H1 (cell line): ENCODE results near the gene HPGDS. TPM values are rescaled to one million over a fixed set of nuclear protein-coding genes. Genes with fewer than 3 reads are reported as not detected.

ENCODE experiments used
- CTCF ChIA-PET: fragments of 300-600 bp; sonication (Branson Sonifier 250); formaldehyde crosslinking; loops from one replicate; lab custom pipeline; 2021; ENCODE audit not compliant: partially characterized antibody; lab: Charles Lee
- POLR2A ChIA-PET: fragments of 300-600 bp; sonication (Branson Sonifier 250); formaldehyde crosslinking; loops from one replicate; lab custom pipeline; 2021; ENCODE audit warnings: inconsistent platforms; ENCODE audit not compliant: partially characterized antibody; lab: Charles Lee
- DNase-seq, 2 experiments: peaks; one replicate each; pipeline versions ENCODE4 v3.0.0 to v3.0.0-alpha.2; 2010 to 2022; ENCODE audit warnings: low spot score in 2 of 2, low read depth in 1 of 2, mixed read lengths in 1 of 2
- FAIRE-seq: peaks from 2 replicates; lab custom pipeline; 2011; peaks lifted over from hg19 to GRCh38; lab: Jason Lieb, UNC
- H2AFZ ChIP-seq: 2 replicates; pipeline ENCODE4 v1.8.1; 2012; ENCODE audit warnings: low read length, inconsistent platforms
- H2AK5ac ChIP-seq: 2 replicates; pipeline ENCODE4 v1.6.1; 2013; ENCODE audit warnings: low read depth, low read length
- H2BK120ac ChIP-seq: replicated peaks from 2 replicates; pipeline ENCODE3; 2013; ENCODE audit warnings: low read depth, low read length, inconsistent platforms
- H2BK12ac ChIP-seq: 2 replicates; pipeline ENCODE4 v1.6.1; 2013; ENCODE audit warnings: low read depth, low read length
- H2BK15ac ChIP-seq: 2 replicates; pipeline ENCODE4 v1.6.1; 2013; ENCODE audit warnings: low read length
- H2BK20ac ChIP-seq: 2 replicates; pipeline ENCODE4 v1.6.1; 2013; ENCODE audit warnings: low read length
- H2BK5ac ChIP-seq: 2 replicates; pipeline ENCODE4 v1.6.1; 2013; ENCODE audit warnings: low read depth, low read length
- H3K14ac ChIP-seq: 2 replicates; pipeline ENCODE4 v1.6.1; 2013; ENCODE audit warnings: inconsistent platforms; ENCODE audit not compliant: insufficient read length
- H3K18ac ChIP-seq: 2 replicates; pipeline ENCODE4 v1.6.1; 2013; ENCODE audit warnings: low read length; ENCODE audit errors: extremely low read depth
- H3K23ac ChIP-seq: 2 replicates; pipeline ENCODE4 v1.6.1; 2013; ENCODE audit warnings: inconsistent platforms; ENCODE audit not compliant: insufficient read length
- H3K23me2 ChIP-seq: 2 replicates; pipeline ENCODE4 v1.6.1; 2013; ENCODE audit warnings: low read depth, low read length
- H3K27ac ChIP-seq: 2 replicates; pipeline ENCODE4 v1.6.1; 2011; ENCODE audit warnings: low read depth, low read length, inconsistent platforms
- H3K27me3 ChIP-seq, 4 experiments: replicated peaks in 1 of 4; 1 replicate in 1 of 4; 2 replicates in 3 of 4; pipeline versions ENCODE4 v1.6.1 to v1.8.1; 2011 to 2013; ENCODE audit warnings: low read length in 3 of 4, mild to moderate bottlenecking in 3 of 4, inconsistent platforms in 2 of 4, mixed read lengths in 2 of 4, moderate library complexity in 1 of 4; ENCODE audit not compliant: control insufficient read depth in 3 of 4, insufficient read depth in 3 of 4; ENCODE audit errors: extremely low read depth in 1 of 4
- H3K36me3 ChIP-seq, 4 experiments: 2 replicates each; pipeline versions ENCODE4 v1.6.1 to v1.8.1; 2011 to 2013; ENCODE audit warnings: mild to moderate bottlenecking in 4 of 4, low read length in 3 of 4, moderate library complexity in 2 of 4, control low read depth in 1 of 4, inconsistent platforms in 1 of 4; ENCODE audit not compliant: insufficient read depth in 4 of 4, control insufficient read depth in 2 of 4
- H3K4ac ChIP-seq: replicated peaks from 2 replicates; pipeline ENCODE3; 2013; ENCODE audit warnings: low read length, low read depth, mixed read lengths, inconsistent platforms; ENCODE audit not compliant: insufficient read length
- H3K4me1 ChIP-seq, 4 experiments: replicated peaks in 1 of 4; 1 replicate in 1 of 4; 2 replicates in 3 of 4; pipeline versions ENCODE4 v1.6.1 to v1.8.1; 2011 to 2013; ENCODE audit warnings: low read length in 3 of 4, inconsistent platforms in 2 of 4, mixed read lengths in 1 of 4; ENCODE audit not compliant: insufficient read depth in 4 of 4, control insufficient read depth in 3 of 4
- H3K4me2 ChIP-seq, 2 experiments: 2 replicates each; pipeline versions ENCODE4 v1.6.1 to v1.8.1; 2011 to 2013; ENCODE audit warnings: low read depth in 2 of 2, low read length in 2 of 2, control low read depth in 1 of 2, inconsistent platforms in 1 of 2, mild to moderate bottlenecking in 1 of 2; ENCODE audit not compliant: insufficient read depth in 1 of 2
- H3K4me3 ChIP-seq, 4 experiments: fragments of 200-600, 300-600 bp in 1 of 4; sonication (generic), shearing (Covaris generic), sonication (Bioruptor Twin) in 1 of 4; 2 replicates each; pipeline versions ENCODE4 v1.5.1 to v1.8.1; 2011 to 2016; ENCODE audit warnings: low read length in 4 of 4, low read depth in 3 of 4, control low read depth in 2 of 4, inconsistent platforms in 2 of 4, mild to moderate bottlenecking in 2 of 4, mixed read lengths in 1 of 4, moderate library complexity in 1 of 4; ENCODE audit not compliant: insufficient read depth in 2 of 4; ENCODE audit errors: extremely low read depth in 1 of 4
- H3K56ac ChIP-seq: replicated peaks from 2 replicates; pipeline ENCODE3; 2013; ENCODE audit warnings: low read depth, mild to moderate bottlenecking, mixed read lengths, low read length, inconsistent platforms; ENCODE audit not compliant: insufficient read length
- H3K79me1 ChIP-seq: 2 replicates; pipeline ENCODE4 v1.6.1; 2013; ENCODE audit warnings: low read depth, low read length, control low read depth
- H3K79me2 ChIP-seq, 2 experiments: 2 replicates each; pipeline versions ENCODE4 v1.6.1 to v1.8.1; 2012 to 2013; ENCODE audit warnings: low read length in 2 of 2, mild to moderate bottlenecking in 2 of 2, inconsistent platforms in 1 of 2; ENCODE audit not compliant: insufficient read depth in 2 of 2, control insufficient read depth in 1 of 2
- H3K9ac ChIP-seq, 4 experiments: replicated peaks in 1 of 4; 1 replicate in 1 of 4; 2 replicates in 3 of 4; pipeline versions ENCODE4 v1.6.1 to v1.8.1; 2011 to 2013; ENCODE audit warnings: low read depth in 3 of 4, low read length in 3 of 4, control low read depth in 2 of 4, mild to moderate bottlenecking in 2 of 4, moderate library complexity in 2 of 4, inconsistent platforms in 1 of 4; ENCODE audit errors: extremely low read depth in 1 of 4
- H3K9me3 ChIP-seq, 2 experiments: 2 replicates each; pipeline versions ENCODE4 v1.6.1 to v1.8.1; 2012 to 2013; ENCODE audit warnings: mild to moderate bottlenecking in 2 of 2, moderate library complexity in 2 of 2, control low read depth in 1 of 2, inconsistent platforms in 1 of 2, low read depth in 1 of 2, low read length in 1 of 2, mixed read lengths in 1 of 2; ENCODE audit not compliant: insufficient read depth in 2 of 2
- H4K20me1 ChIP-seq, 2 experiments: replicated peaks in 1 of 2; 2 replicates each; pipeline versions ENCODE3 to v1.8.1; 2011 to 2013; ENCODE audit warnings: inconsistent platforms in 2 of 2, low read length in 2 of 2, mild to moderate bottlenecking in 1 of 2; ENCODE audit not compliant: insufficient read depth in 2 of 2, control insufficient read depth in 1 of 2
- H4K5ac ChIP-seq: 2 replicates; pipeline ENCODE4 v1.6.1; 2013; ENCODE audit warnings: low read length, low read depth, mixed read lengths, inconsistent platforms; ENCODE audit not compliant: insufficient read length
- H4K8ac ChIP-seq: 2 replicates; pipeline ENCODE4 v1.8.0; 2013; ENCODE audit warnings: mild to moderate bottlenecking, moderate library complexity, low read length, inconsistent platforms; ENCODE audit not compliant: insufficient read depth; ENCODE audit errors: extremely low read depth
- H4K91ac ChIP-seq: replicated peaks from 2 replicates; pipeline ENCODE3; 2013; ENCODE audit warnings: low read length, mixed read lengths, inconsistent platforms; ENCODE audit not compliant: insufficient read length
- BCL11A ChIP-seq, 2 experiments: IDR thresholded peaks; one replicate each; pipeline ENCODE4 v1.6.1; 2011; ENCODE audit warnings: low read depth in 2 of 2, low read length in 2 of 2, mild to moderate bottlenecking in 2 of 2
- CHD2 ChIP-seq: IDR thresholded peaks from 2 replicates; pipeline ENCODE4 v1.6.1; 2012; ENCODE audit warnings: low read length, improper control_type of control experiment
- EP300 ChIP-seq, 2 experiments: IDR thresholded peaks; 1 replicate in 1 of 2; 2 replicates in 1 of 2; pipeline ENCODE4 v1.6.1; 2011 to 2012; ENCODE audit warnings: low read depth in 2 of 2, low read length in 2 of 2, mild to moderate bottlenecking in 2 of 2, borderline replicate concordance in 1 of 2, inconsistent platforms in 1 of 2, moderate library complexity in 1 of 2
- NRF1 ChIP-seq: IDR thresholded peaks from 2 replicates; pipeline ENCODE4 v1.6.1; 2011; ENCODE audit warnings: mild to moderate bottlenecking, low read depth, low read length, improper control_type of control experiment
- SIN3A ChIP-seq, 2 experiments: IDR thresholded peaks in 1 of 2; conservative IDR thresholded peaks in 1 of 2; 2 replicates each; pipeline ENCODE4 v1.6.1; 2011 to 2012; ENCODE audit warnings: low read length in 2 of 2, improper control_type of control experiment in 1 of 2, low read depth in 1 of 2, mild to moderate bottlenecking in 1 of 2
- SIX5 ChIP-seq: IDR thresholded peaks from 2 replicates; pipeline ENCODE4 v1.6.1; 2011; ENCODE audit warnings: mild to moderate bottlenecking, low read depth, low read length
- SP4 ChIP-seq: IDR thresholded peaks from 2 replicates; pipeline ENCODE4 v1.6.1; 2012; ENCODE audit warnings: low read length, inconsistent platforms
- SRF ChIP-seq: IDR thresholded peaks from 2 replicates; pipeline ENCODE4 v1.6.1; 2011; ENCODE audit warnings: mild to moderate bottlenecking, low read depth, low read length, moderate library complexity
- TCF12 ChIP-seq: IDR thresholded peaks from 2 replicates; pipeline ENCODE4 v1.6.1; 2011; ENCODE audit warnings: low read depth, mild to moderate bottlenecking, low read length
- TEAD4 ChIP-seq: IDR thresholded peaks from 2 replicates; pipeline ENCODE4 v1.6.1; 2012; ENCODE audit warnings: low read depth, low read length, inconsistent platforms, mixed read lengths
- ZNF274 ChIP-seq: IDR thresholded peaks from 2 replicates; pipeline ENCODE4 v1.7.0; 2012; ENCODE audit warnings: low read length, borderline replicate concordance; ENCODE audit errors: extremely low read depth
- WGBS, 2 experiments: shearing (Covaris generic) in 1 of 2; methylation state at CpG; one replicate each; pipeline versions ENCODE4 v1.1.6 to v1.1.7; 2013 to 2015; ENCODE audit warnings: low lambda C conversion rate in 2 of 2, mixed read lengths in 2 of 2, inconsistent platforms in 1 of 2, low coverage in 1 of 2, missing lambda C conversion rate in 1 of 2; ENCODE audit not compliant: insufficient replicate concordance in 2 of 2, insufficient coverage in 1 of 2, insufficient read length in 1 of 2; ENCODE audit errors: extremely low coverage in 1 of 2, missing lambda C conversion rate in 1 of 2; 5-methylcytosine and 5-hydroxymethylcytosine counted together
- long read RNA-seq, 2 experiments: library from RNA in 1 of 2; library from capped mRNA in 1 of 2; stranded (forward); transcript quantifications; one replicate each; pipeline ENCODE4 v2.0.0, GENCODE V29; 2021; ENCODE audit warnings: inconsistent platforms in 1 of 2
- polyA minus RNA-seq, 3 experiments: library from RNA; depleted of rRNA, polyadenylated mRNA; stranded (reverse); fragments of >200 nt; gene quantifications; 1 replicate in 2 of 3; 2 replicates in 1 of 3; pipeline ENCODE4 v1.2.3, GENCODE V29; 2011
- polyA plus RNA-seq, 7 experiments: library from polyadenylated mRNA; depleted of rRNA in 3 of 7; stranded (reverse) in 5 of 7; unstranded in 2 of 7; fragments of >200 nt in 5 of 7; fragments of 200-250 nt in 2 of 7; gene quantifications; 1 replicate in 5 of 7; 2 replicates in 1 of 7; 4 replicates in 1 of 7; pipeline versions ENCODE4 v1.2.1 to v1.2.3, GENCODE V29; 2011 to 2013; ENCODE audit warnings: missing spikeins in 2 of 7, mixed read lengths in 2 of 7
- total RNA-seq: library from RNA; stranded (reverse); fragmentation: NEBNext Ultra II Directional; extraction: Animal tissue kit (Norgen Biotek cat#: 25700); gene quantifications from 2 replicates; pipeline ENCODE4 v1.2.1, GENCODE V29; 2021
- TF ChIP-seq, protein P1 (sequence below): IDR thresholded peaks from 2 replicates; pipeline ENCODE4 v1.6.1; 2011; ENCODE audit warnings: low read length, improper control_type of control experiment

The HPGDS gene
- total RNA-seq (not detected in 2 replicates), polyA plus RNA-seq (2011; rRNA removed) (not detected in 2 replicates), polyA minus RNA-seq (2011; rRNA and poly(A)+ RNA removed) (not detected in 2 replicates)
- not detected for polyA plus RNA-seq (2011; cell fraction: cytosol; rRNA removed)
- not detected for polyA plus RNA-seq (2011; cell fraction: nucleus; rRNA removed)
- polyA plus RNA-seq (2012, experiment 1 of 2), result not detected in 4 replicates
- polyA plus RNA-seq (2012, experiment 2 of 2), result not detected
- polyA plus RNA-seq (2013, experiment 1 of 2), result not detected
- not detected for polyA plus RNA-seq (2013, experiment 2 of 2)
- polyA minus RNA-seq (2011; cell fraction: cytosol; rRNA and poly(A)+ RNA removed), result not detected
- not detected for polyA minus RNA-seq (2011; cell fraction: nucleus; rRNA and poly(A)+ RNA removed)
- long read RNA-seq, experiment 1, result 0 reads
- long read RNA-seq, experiment 2, result 0 reads

DNA sequence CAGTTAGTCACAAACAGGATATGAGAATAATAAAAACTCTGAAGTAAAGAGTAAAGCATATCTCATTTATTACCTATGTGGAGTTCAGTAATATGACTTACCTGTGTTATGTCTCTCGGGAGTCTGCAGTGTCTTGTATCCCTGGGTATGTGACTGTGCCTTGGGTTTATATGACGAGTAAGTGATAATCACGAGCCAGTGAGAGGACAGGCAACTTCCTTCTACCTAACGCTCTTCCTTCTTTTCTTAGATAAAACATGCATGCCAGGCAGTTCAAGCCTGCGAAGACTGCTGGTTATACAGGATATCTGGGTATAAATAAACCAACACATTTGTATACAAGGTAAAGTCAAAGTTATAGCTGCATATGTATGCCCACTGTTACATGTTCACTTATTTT, at the start of gene HPGDS:
TSS of gene HPGDS (minus strand) at position 143 of the 400 bp plus-strand sequence. CDS start 8,207 bp downstream, outside the sequence.
- DNase-seq (no peak), FAIRE-seq (no peak)
- Histone ChIP-seq H3K4ac (no peak within 1 kb of the TSS), H3K79me2 (no peaks in the 10 kb centered on the region), H2BK120ac (no peak within 1 kb of the TSS), H2AK5ac (no peak within 1 kb of the TSS), H2BK5ac (no peak within 1 kb of the TSS), H2AFZ (no peak within 1 kb of the TSS), H3K23me2 (no peaks in the 10 kb centered on the region), H3K27ac (no peak within 1 kb of the TSS), H3K4me3 (no peak within 1 kb of the TSS), H3K79me1 (no peaks in the 10 kb centered on the region), H3K14ac (no peak within 1 kb of the TSS), H4K20me1 (no peaks in the 10 kb centered on the region), H2BK12ac (no peak within 1 kb of the TSS), H4K91ac (no peak within 1 kb of the TSS), H3K23ac (no peak within 1 kb of the TSS), H3K36me3 (no peaks in the 10 kb centered on the region), H3K9me3 (no peaks in the 10 kb centered on the region), H2BK15ac (no peak within 1 kb of the TSS), H3K56ac (no peak within 1 kb of the TSS), H3K18ac (no peak within 1 kb of the TSS), H3K9ac (no peak within 1 kb of the TSS), H3K4me2 (no peak within 1 kb of the TSS), H4K5ac (no peak within 1 kb of the TSS), H3K4me1 (no peaks in the 10 kb centered on the region), H3K27me3 (no peaks in the 10 kb centered on the region), H2BK20ac (no peak within 1 kb of the TSS), H4K8ac (no peak within 1 kb of the TSS)
- ChIA-PET CTCF (interaction anchor here (1.0 to 2.6 kb wide), 2 partner anchors 10 to 65 kb away, joined by 5 to 6 read pairs; no protein-coding TSS in a partner anchor), POLR2A (no interaction called here)
- 86% methylated on average over 5 of the region's 5 CpGs; no CpG with 5 or more reads in 1 of the 2 experiments for WGBS, 2 experiments
- TF ChIP-seq CHD2, result no peak
- TF ChIP-seq TCF12, result no peak
- no peak for TF ChIP-seq BCL11A (IDR thresholded peaks at IDR 0.05; ENCODE audit: low read depth in 2 of 2, low read length in 2 of 2)
- TF ChIP-seq NRF1, result no peak
- no peak for TF ChIP-seq ZNF274
- TF ChIP-seq SIN3A (conservative IDR thresholded peaks at IDR 0.05 in 1 of 2, IDR thresholded peaks at IDR 0.05 in 1 of 2; ENCODE audit: low read depth in 1 of 2, low read length in 2 of 2), result no peak
- no peak for TF ChIP-seq SP4
- TF ChIP-seq SRF, result no peak
- TF ChIP-seq EP300 (IDR thresholded peaks at IDR 0.05; ENCODE audit: borderline replicate concordance in 1 of 2, low read depth in 2 of 2, low read length in 2 of 2), result no peak
- TF ChIP-seq, protein P1, sequence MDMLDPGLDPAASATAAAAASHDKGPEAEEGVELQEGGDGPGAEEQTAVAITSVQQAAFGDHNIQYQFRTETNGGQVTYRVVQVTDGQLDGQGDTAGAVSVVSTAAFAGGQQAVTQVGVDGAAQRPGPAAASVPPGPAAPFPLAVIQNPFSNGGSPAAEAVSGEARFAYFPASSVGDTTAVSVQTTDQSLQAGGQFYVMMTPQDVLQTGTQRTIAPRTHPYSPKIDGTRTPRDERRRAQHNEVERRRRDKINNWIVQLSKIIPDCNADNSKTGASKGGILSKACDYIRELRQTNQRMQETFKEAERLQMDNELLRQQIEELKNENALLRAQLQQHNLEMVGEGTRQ, result no peak
- no peak for TF ChIP-seq TEAD4
- TF ChIP-seq SIX5, result no peak
